Measurements from ENCODE around the gene KLF1. TPM values are rescaled to one million over a fixed set of nuclear protein-coding genes. Genes with fewer than 3 reads are reported as not detected.

Gene KLF1
- total and polyA plus RNA-seq, 2 of the 8 experiments (the other 6 are each of a cell fraction or from before 2014, with no cell fraction given), result 0.84 to 0.91 TPM

DNA sequence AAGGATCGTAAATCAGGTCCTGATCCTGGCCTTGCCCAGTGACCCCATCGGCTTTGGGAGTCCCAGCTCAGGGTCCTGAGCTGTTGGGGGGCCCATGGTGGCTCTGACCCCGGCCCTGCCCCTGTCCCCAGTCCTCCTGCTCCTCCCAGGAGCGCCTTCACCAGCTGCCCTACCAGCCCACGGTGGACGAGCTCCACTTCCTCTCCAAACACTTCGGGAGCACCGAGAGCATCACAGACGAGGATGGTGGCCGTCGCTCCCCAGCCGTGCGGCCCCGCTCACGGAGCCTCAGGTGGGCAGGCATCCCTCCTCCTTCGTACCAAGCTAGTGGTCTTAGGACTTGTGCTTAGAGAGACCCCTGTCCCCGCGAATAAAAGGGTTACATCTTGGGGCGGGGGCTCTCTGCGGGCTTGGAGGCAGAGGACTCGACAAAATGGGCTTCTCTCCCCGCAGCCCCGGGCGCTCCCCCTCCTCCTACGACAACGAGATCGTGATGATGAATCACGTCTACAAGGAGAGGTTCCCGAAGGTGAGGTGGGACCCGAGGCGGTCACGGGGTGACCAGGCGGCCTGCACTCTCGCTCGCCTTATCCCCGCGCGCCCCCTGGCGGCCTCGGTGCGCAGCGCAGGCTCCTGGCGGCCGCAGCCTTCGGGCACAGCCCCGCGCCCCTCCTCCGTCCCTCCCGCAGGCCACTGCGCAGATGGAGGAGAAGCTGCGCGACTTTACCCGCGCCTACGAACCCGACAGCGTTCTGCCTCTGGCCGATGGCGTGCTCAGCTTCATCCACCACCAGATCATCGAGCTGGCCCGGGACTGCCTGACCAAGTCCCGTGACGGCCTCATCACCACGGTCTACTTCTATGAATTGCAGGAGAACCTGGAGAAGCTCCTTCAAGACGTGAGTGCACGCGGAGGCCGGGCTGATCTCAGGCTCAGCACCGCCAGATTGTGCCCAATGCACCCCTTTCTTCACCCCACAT is 39.6 kb downstream of the KLF1 start (continued):
- TF ChIP-seq RBBP5 (IDR thresholded peaks at IDR 0.05; ENCODE audit: borderline replicate concordance, low read depth, low read length), result 0 out of 2 replicates have a peak, but pooled peaks have one; percentile 18
- TF ChIP-seq CBX8 (IDR thresholded peaks at IDR 0.05; ENCODE audit: borderline replicate concordance, low read depth, low read length), result no peak
- peak; percentile 16 for TF ChIP-seq ASH2L (IDR thresholded peaks at IDR 0.05; ENCODE audit: low read length)
- no peak for TF ChIP-seq POU5F1 (IDR thresholded peaks at IDR 0.05; ENCODE audit: low read depth, low read length)
- TF ChIP-seq YY1 (IDR thresholded peaks at IDR 0.05; ENCODE audit: low read depth, low read length), result 0 out of 2 replicates have a peak, but pooled peaks have one; percentile 8
- 0 out of 2 replicates have a peak, but pooled peaks have one; percentile 19 for TF ChIP-seq SP1 (IDR thresholded peaks at IDR 0.05; ENCODE audit: low read depth, low read length)
- no peak for TF ChIP-seq MAFK (IDR thresholded peaks at IDR 0.05; ENCODE audit: low read depth, low read length)
- no peak for TF ChIP-seq CHD1 (IDR thresholded peaks at IDR 0.05; ENCODE audit: low read depth, low read length)
- TF ChIP-seq CREB1 (IDR thresholded peaks at IDR 0.05), result peak; percentile 78
- no peak for TF ChIP-seq SRF (IDR thresholded peaks at IDR 0.05; ENCODE audit: low read depth, low read length)
- peak; percentile 92 to 94 for TF ChIP-seq RAD21 (IDR thresholded peaks at IDR 0.05 in 1 of 2, conservative IDR thresholded peaks at IDR 0.05 in 1 of 2; ENCODE audit: low read depth in 2 of 2, low read length in 2 of 2)
- TF ChIP-seq, protein P1, sequence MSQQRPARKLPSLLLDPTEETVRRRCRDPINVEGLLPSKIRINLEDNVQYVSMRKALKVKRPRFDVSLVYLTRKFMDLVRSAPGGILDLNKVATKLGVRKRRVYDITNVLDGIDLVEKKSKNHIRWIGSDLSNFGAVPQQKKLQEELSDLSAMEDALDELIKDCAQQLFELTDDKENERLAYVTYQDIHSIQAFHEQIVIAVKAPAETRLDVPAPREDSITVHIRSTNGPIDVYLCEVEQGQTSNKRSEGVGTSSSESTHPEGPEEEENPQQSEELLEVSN (IDR thresholded peaks at IDR 0.05), result peak; percentile 63
- TF ChIP-seq, protein P2, sequence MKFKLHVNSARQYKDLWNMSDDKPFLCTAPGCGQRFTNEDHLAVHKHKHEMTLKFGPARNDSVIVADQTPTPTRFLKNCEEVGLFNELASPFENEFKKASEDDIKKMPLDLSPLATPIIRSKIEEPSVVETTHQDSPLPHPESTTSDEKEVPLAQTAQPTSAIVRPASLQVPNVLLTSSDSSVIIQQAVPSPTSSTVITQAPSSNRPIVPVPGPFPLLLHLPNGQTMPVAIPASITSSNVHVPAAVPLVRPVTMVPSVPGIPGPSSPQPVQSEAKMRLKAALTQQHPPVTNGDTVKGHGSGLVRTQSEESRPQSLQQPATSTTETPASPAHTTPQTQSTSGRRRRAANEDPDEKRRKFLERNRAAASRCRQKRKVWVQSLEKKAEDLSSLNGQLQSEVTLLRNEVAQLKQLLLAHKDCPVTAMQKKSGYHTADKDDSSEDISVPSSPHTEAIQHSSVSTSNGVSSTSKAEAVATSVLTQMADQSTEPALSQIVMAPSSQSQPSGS (IDR thresholded peaks at IDR 0.05; ENCODE audit: low read length), result no peak
- TF ChIP-seq POLR2AphosphoS5 (IDR thresholded peaks at IDR 0.05; ENCODE audit: low read depth, low read length), result peak; percentile 29; the same call in 1 of the 2 replicates
- no peak for TF ChIP-seq SIRT6 (IDR thresholded peaks at IDR 0.05; ENCODE audit: low read length)
- TF ChIP-seq, protein P3, sequence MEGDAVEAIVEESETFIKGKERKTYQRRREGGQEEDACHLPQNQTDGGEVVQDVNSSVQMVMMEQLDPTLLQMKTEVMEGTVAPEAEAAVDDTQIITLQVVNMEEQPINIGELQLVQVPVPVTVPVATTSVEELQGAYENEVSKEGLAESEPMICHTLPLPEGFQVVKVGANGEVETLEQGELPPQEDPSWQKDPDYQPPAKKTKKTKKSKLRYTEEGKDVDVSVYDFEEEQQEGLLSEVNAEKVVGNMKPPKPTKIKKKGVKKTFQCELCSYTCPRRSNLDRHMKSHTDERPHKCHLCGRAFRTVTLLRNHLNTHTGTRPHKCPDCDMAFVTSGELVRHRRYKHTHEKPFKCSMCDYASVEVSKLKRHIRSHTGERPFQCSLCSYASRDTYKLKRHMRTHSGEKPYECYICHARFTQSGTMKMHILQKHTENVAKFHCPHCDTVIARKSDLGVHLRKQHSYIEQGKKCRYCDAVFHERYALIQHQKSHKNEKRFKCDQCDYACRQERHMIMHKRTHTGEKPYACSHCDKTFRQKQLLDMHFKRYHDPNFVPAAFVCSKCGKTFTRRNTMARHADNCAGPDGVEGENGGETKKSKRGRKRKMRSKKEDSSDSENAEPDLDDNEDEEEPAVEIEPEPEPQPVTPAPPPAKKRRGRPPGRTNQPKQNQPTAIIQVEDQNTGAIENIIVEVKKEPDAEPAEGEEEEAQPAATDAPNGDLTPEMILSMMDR (IDR thresholded peaks at IDR 0.05; ENCODE audit: control extremely low read depth in 1 of 3, insufficient read depth in 1 of 3, low read depth in 1 of 3, low read length in 3 of 3), result peak; percentile 96 to 99 (median 99)
- TF ChIP-seq, protein P4, sequence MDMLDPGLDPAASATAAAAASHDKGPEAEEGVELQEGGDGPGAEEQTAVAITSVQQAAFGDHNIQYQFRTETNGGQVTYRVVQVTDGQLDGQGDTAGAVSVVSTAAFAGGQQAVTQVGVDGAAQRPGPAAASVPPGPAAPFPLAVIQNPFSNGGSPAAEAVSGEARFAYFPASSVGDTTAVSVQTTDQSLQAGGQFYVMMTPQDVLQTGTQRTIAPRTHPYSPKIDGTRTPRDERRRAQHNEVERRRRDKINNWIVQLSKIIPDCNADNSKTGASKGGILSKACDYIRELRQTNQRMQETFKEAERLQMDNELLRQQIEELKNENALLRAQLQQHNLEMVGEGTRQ (IDR thresholded peaks at IDR 0.05; ENCODE audit: low read length), result peak; percentile 67

Data from H1 (cell line).